Measurements from ENCODE around the gene TCEA3.

DNA sequence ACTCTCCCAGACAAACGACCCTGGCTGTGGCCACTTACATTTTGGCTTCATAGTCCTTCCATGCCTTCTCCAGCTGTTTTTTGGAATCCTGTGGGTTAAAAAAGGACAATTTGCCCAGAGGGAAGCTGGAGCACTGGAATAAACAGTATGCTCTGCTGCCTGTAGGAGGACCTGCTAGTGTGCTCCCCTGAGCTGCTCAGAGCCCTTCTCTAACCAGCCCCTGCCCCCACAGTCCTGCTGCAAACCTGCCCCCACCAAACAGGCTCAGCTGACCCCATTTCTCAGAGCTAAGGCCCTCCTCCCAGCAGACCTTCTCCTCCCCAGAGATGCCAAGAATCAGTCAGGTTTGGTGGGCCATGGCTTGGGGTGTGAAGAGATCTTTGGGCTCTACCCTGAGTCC lies 26.9 kb upstream of the TCEA3 start:
- TF ChIP-seq CTCF (IDR thresholded peaks at IDR 0.05), result no peak
- no peak for TF ChIP-seq POLR2A (IDR thresholded peaks at IDR 0.05)
